GM19324 (cell line): ENCODE results near the gene CRISPLD2.

Experiments used
- ATAC-seq: cut with Tn5 transposase; IDR thresholded peaks from one replicate; pipeline ENCODE4 v1.9.1; 2021; ENCODE audit warnings: mild to moderate bottlenecking, moderate library complexity; ENCODE audit not compliant: unreplicated experiment, low FRiP score

CRISPLD2 gene

DNA sequence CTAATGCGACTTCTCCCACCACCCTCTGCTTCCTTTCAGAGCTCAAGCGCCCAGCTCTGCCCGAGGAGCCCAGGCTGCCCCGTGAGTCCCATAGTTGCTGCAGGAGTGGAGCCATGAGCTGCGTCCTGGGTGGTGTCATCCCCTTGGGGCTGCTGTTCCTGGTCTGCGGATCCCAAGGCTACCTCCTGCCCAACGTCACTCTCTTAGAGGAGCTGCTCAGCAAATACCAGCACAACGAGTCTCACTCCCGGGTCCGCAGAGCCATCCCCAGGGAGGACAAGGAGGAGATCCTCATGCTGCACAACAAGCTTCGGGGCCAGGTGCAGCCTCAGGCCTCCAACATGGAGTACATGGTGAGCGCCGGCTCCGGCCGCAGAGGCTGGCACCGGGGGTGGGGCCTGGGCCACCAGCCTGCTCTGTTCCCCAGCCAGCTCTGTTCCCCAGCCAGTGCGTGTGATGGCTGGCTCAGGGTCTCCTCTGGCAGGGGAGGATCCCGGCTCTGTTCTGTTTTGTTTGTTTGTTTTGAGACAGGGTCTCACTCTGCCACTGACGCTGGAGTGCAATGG lies 18.7 kb downstream of the CRISPLD2 start:
- ATAC-seq, result no peak

- ATAC-seq, result no peak
These were observed 19.3 kb downstream of the CRISPLD2 start for GRCh38 chr16:84839054-84839453.

GRCh38 chr16:84839956-84840355 lies 20.2 kb downstream of the CRISPLD2 start:
- no peak for ATAC-seq

- no peak for ATAC-seq
These were observed 21.2 kb downstream of the CRISPLD2 start for GRCh38 chr16:84840687-84841627.

DNA sequence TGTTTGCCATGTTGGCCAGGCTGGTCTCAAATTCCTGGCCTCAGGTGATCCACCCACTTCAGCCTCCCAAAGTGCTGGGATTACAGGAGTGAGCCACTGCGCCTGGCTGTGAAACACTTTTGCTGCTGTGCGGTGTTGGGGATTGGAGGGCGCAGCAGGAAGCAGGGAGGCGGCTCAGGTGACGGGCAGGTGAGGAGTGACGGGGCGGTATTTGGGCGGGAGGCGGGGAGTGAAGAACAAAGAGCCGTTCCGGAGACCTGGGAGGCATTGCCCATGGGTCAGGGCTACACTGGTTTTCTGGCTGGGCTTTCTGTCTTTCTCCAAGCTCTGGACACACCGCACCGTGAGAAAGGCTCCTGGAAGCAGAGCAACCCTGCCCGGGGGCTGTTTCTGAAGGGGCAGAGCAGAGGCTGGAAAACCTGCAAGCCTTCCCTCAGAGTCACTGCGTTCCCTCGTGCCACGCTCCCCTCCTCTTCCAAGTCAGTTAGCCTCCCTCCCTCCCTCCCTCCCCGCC lies 22.1 kb downstream of the CRISPLD2 start:
- no peak for ATAC-seq

GRCh38 chr16:84842516-84843148 lies 22.8 kb downstream of the CRISPLD2 start:
- no peak for ATAC-seq

GRCh38 chr16:84843149-84844048 lies 23.6 kb downstream of the CRISPLD2 start:
- no peak for ATAC-seq

GRCh38 chr16:84844049-84844350 lies 24.2 kb downstream of the CRISPLD2 start:
- no peak for ATAC-seq

GRCh38 chr16:84844559-84845495 lies 25.0 kb downstream of the CRISPLD2 start:
- no peak for ATAC-seq

- no peak for ATAC-seq
These were observed 25.8 kb downstream of the CRISPLD2 start for GRCh38 chr16:84845496-84846002.

GRCh38 chr16:84847564-84848355 lies 28.0 kb downstream of the CRISPLD2 start:
- ATAC-seq, result no peak

- no peak for ATAC-seq
These were observed 29.3 kb downstream of the CRISPLD2 start for GRCh38 chr16:84848986-84849634.

DNA sequence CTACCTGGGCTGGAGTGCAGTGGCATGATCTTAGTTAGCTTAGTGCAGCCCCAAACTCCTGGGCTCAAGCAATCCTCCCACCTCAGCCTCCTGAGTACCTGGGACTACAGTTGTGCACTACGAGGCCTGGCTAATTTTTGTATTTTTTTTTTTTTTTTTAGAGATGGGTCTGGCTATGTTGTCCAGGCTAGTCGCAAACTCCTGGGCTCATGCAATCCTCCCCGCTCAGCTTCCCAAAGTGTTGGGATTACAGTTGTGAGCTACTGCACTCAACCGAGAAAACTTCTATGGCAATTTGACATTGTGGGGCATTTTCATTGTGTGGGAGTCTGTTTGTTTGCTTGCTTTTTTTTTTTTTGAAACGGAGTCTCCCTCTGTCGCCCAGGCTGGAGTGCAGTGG lies 30.0 kb downstream of the CRISPLD2 start:
- ATAC-seq, result no peak

DNA sequence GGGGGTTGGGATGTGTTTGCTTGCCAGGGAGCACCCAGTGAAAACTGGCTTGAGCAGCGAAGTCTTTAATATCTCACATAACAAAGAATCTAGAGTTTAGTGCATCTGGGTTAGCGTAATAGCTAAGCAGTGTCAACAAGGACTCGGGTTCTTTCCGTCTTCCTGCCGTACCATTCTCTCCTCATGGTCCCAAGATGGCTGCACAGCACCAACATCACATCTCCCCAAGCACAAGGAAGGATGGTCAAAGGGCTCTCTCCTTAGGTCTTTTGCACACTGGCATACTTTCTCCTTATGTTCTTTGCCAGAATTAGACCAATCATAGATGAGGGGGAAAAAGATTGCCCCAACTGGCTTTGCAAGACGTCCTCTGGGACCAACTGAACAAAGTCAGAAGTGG lies 30.9 kb downstream of the CRISPLD2 start:
- no peak for ATAC-seq

DNA sequence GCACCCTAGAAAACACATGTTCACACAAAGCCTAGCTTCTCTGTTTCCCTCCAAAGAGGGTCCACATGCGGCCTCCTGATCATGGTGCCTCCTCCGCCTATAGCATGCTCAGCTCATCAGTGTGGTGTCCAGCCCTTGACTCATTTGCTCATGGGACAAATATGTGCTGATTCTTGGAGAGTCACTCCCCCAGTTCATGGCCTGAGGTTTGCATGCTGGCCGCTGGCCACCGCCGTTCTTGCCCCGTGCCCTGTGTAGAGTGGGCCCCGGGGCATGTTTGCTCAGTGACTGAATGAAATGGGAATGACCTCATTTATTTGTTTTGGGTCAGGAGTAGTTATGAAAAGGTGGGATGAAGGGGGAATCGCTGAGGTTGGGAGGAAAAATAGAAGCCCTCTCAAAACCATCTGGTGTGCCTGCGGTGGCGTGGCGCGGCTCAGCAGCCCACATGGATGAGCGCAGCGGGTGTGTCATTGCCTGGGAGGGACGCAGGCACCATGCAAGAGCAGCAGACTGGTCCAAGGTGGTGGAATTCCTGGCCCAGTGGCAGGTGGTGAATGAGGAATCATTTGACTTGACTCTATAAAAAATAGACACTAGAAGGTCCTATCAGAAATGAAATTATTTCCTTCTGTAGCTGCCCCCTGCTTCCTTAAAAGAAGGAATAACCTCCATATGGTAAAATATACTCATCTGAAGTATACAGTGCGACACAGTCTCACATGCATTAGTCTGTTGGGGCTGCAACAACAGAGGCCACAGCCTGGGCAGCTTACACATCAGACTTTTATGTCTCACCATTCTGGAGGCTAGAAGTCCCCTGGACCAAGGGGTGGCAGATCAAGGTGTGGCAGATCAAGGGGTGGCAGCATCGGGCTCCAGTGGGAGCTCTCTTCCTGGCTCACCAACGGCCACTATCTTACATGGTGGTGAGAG lies 31.7 kb downstream of the CRISPLD2 start:
- ATAC-seq, result no peak

DNA sequence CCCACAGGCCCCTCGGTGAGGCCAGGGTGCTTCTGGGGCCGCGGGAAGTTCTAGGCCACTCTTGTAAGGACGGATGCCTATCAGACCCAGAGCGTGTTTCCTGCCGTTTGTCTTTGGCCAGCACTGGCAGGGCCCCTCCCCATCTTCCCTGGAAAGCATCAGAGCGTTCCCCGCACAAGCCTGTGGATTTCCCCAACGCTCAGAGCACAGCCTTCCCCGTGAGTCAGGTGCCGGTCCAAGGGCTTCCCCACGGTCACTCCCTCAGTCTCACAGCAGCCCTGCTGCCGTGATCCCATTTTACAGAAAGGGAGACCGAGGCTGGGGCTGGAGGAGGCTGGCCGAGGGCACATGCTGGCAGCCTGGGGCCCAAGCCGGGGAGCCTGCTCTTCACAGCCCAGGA lies 33.7 kb downstream of the CRISPLD2 start:
- ATAC-seq, result no peak

- ATAC-seq, result no peak
These were observed 35.0 kb downstream of the CRISPLD2 start for GRCh38 chr16:84854759-84855158.
